NCI-H1105 (cell line): ENCODE data around the gene DNAJB4.
"Not testable (repeated sequence)": the region's sequence is repeated elsewhere in the genome, so short reads cannot be mapped to it uniquely, and the experiment has no call there.

Source experiments
- DNase-seq: peaks from one replicate; lab custom pipeline; 2025; lab: John Stamatoyannopoulos, UW

DNAJB4 gene

GRCh38 chr1:77990629-77991204, 14.0 kb upstream of the DNAJB4 start:
- no peak for DNase-seq

GRCh38 chr1:77991638-77992037, 13.1 kb upstream of the DNAJB4 start:
- DNase-seq, result no peak

- DNase-seq, result peak; percentile 19
These were observed 10.5 kb upstream of the DNAJB4 start for GRCh38 chr1:77994117-77994705.

GRCh38 chr1:77996734-77997133, 8.0 kb upstream of the DNAJB4 start:
- DNase-seq, result no peak

- DNase-seq, result not testable (repeated sequence)
These were observed 4.2 kb upstream of the DNAJB4 start for GRCh38 chr1:78000536-78000935.

- DNase-seq, result no peak
These were observed 1.5 kb upstream of the DNAJB4 start for GRCh38 chr1:78003070-78003746.

GRCh38 chr1:78003882-78004718, 639 bp upstream of the DNAJB4 start:
- no peak for DNase-seq

- DNase-seq, result no peak
These were observed 646 bp downstream of the DNAJB4 start for GRCh38 chr1:78005448-78005722.

- peak; percentile 10 for DNase-seq
These were observed 1.0 kb downstream of the DNAJB4 start for GRCh38 chr1:78005755-78006154.

GRCh38 chr1:78006521-78006920, 1.8 kb downstream of the DNAJB4 start:
- DNase-seq, result no peak

GRCh38 chr1:78007677-78008341, 3.1 kb downstream of the DNAJB4 start:
- no peak for DNase-seq

- no peak for DNase-seq
These were observed 4.5 kb downstream of the DNAJB4 start for GRCh38 chr1:78009276-78009675.

- DNase-seq, result no peak
These were observed 5.1 kb downstream of the DNAJB4 start for GRCh38 chr1:78009836-78010235.

- DNase-seq, result no peak
These were observed 6.3 kb downstream of the DNAJB4 start for GRCh38 chr1:78011050-78011449.

- no peak for DNase-seq
These were observed 10.4 kb downstream of the DNAJB4 start for GRCh38 chr1:78015148-78015547.

GRCh38 chr1:78019024-78019423, 14.3 kb downstream of the DNAJB4 start:
- no peak for DNase-seq

- not testable (repeated sequence) for DNase-seq
These were observed 16.4 kb downstream of the DNAJB4 start for GRCh38 chr1:78021134-78021533.

GRCh38 chr1:78029793-78030192, 25.1 kb downstream of the DNAJB4 start:
- no peak for DNase-seq

GRCh38 chr1:78032996-78033796, 28.5 kb downstream of the DNAJB4 start:
- no peak for DNase-seq

- DNase-seq, result no peak
These were observed 29.0 kb downstream of the DNAJB4 start for GRCh38 chr1:78033797-78034172.

- DNase-seq, result no peak
These were observed 30.4 kb downstream of the DNAJB4 start for GRCh38 chr1:78035121-78035520.

GRCh38 chr1:78036450-78036849, 31.7 kb downstream of the DNAJB4 start:
- DNase-seq, result no peak
